HCT116 (cell line): ENCODE results near the gene UNC79. TPM values are rescaled to one million over a fixed set of nuclear protein-coding genes. Genes with fewer than 3 reads are reported as not detected.

Experiments
- ATAC-seq: fragments of 200-7000 bp; cut with Tn5 transposase; 2 replicates; pipeline ENCODE4 v1.9.1; 2020; ENCODE audit warnings: mild to moderate bottlenecking, moderate library complexity
- BruUV-seq: library from RNA; stranded (reverse); fragments of 400-500 nt; replicated peaks from 2 replicates; lab custom pipeline; 2021; lab: Mats Ljungman, UMichigan
- CTCF ChIA-PET: fragments of 300-600 bp; sonication (Branson Sonifier 250); formaldehyde crosslinking; loops from one replicate; lab custom pipeline; 2021; ENCODE audit warnings: antibody characterized with exemption; lab: Charles Lee
- POLR2A ChIA-PET: fragments of 300-600, 350-600 bp; sonication (Branson Sonifier 250); formaldehyde crosslinking; loops from one replicate; lab custom pipeline; 2021; ENCODE audit warnings: antibody characterized with exemption; lab: Charles Lee
- RAD21 ChIA-PET, 2 experiments: fragments of 300-600 bp; sonication (Branson Sonifier 250); formaldehyde crosslinking; loops; one replicate each; lab custom pipeline; 2023; ENCODE audit warnings: low total read pairs in 2 of 2; ENCODE audit not compliant: uncharacterized antibody in 2 of 2, unreplicated experiment in 2 of 2, low non-redundant PET in 1 of 2; lab: Charles Lee
- DNase-seq: peaks from one replicate; pipeline ENCODE4 v3.0.0-alpha.2; 2010; ENCODE audit warnings: low read depth, low spot score
- H2AFZ ChIP-seq: fragments of 200-600 bp; shearing (Covaris generic), sonication (generic); 2 replicates; pipeline ENCODE4 v1.6.1; 2017; ENCODE audit warnings: low read depth, mixed run types, mixed read lengths, antibody characterized with exemption, low read length; ENCODE audit not compliant: poor library complexity, severe bottlenecking
- H3K27ac ChIP-seq: 2 replicates; pipeline ENCODE4 v1.5.1; 2012; ENCODE audit warnings: low read depth, low read length
- H3K27me3 ChIP-seq: fragments of 200-600 bp; sonication (generic); 2 replicates; pipeline ENCODE4 v1.6.1; 2016; ENCODE audit warnings: mixed run types, low read length, mixed read lengths; ENCODE audit not compliant: insufficient read depth
- H3K36me3 ChIP-seq, 2 experiments: fragments of 200-500 bp in 1 of 2; fragments of 200-600 bp in 1 of 2; sonication (Bioruptor generic) in 1 of 2; sonication (generic) in 1 of 2; 2 replicates each; pipeline versions ENCODE4 v1.5.1 to v1.6.1; 2014 to 2016; ENCODE audit warnings: low read length in 2 of 2, inconsistent platforms in 1 of 2, mixed read lengths in 1 of 2, mixed run types in 1 of 2; ENCODE audit not compliant: insufficient read depth in 2 of 2, control insufficient read depth in 1 of 2
- H3K4me1 ChIP-seq, 2 experiments: fragments of 200-600 bp in 1 of 2; sonication (generic) in 1 of 2; 2 replicates each; pipeline versions ENCODE4 v1.5.1 to v1.6.1; 2012 to 2017; ENCODE audit warnings: low read length in 2 of 2, inconsistent platforms in 1 of 2, mild to moderate bottlenecking in 1 of 2, mixed read lengths in 1 of 2, mixed run types in 1 of 2, moderate library complexity in 1 of 2; ENCODE audit not compliant: insufficient read depth in 2 of 2, control insufficient read depth in 1 of 2
- H3K4me2 ChIP-seq: fragments of 200-600 bp; sonication (generic); 2 replicates; pipeline ENCODE4 v1.6.1; 2017; ENCODE audit warnings: mixed run types, low read length, mixed read lengths
- H3K4me3 ChIP-seq, 2 experiments: fragments of 200-600 bp in 1 of 2; sonication (generic) in 1 of 2; replicated peaks in 1 of 2; 2 replicates each; pipeline ENCODE4 v1.5.1; 2011 to 2016; ENCODE audit warnings: low read length in 2 of 2, control low read depth in 1 of 2, low read depth in 1 of 2, mild to moderate bottlenecking in 1 of 2, mixed read lengths in 1 of 2, mixed run types in 1 of 2
- H3K79me2 ChIP-seq: fragments of 200-600 bp; sonication (generic); 2 replicates; pipeline ENCODE4 v1.6.1; 2017; ENCODE audit warnings: mild to moderate bottlenecking, mixed run types, low read length, moderate library complexity, mixed read lengths; ENCODE audit not compliant: insufficient read depth
- H3K9ac ChIP-seq: fragments of 200-600 bp; sonication (generic); 2 replicates; pipeline ENCODE4 v1.6.1; 2016; ENCODE audit warnings: low read length, mixed read lengths
- H3K9me2 ChIP-seq: fragments of 200-600 bp; sonication (generic), shearing (Covaris generic); 2 replicates; pipeline ENCODE4 v1.6.1; 2017; ENCODE audit warnings: mixed run types, mild to moderate bottlenecking, moderate library complexity; ENCODE audit not compliant: insufficient read depth
- H3K9me3 ChIP-seq, 2 experiments: fragments of 200-500 bp in 1 of 2; fragments of 200-600 bp in 1 of 2; sonication (Bioruptor generic) in 1 of 2; sonication (generic) in 1 of 2; 2 replicates each; pipeline ENCODE4 v1.6.1; 2014 to 2017; ENCODE audit warnings: low read length in 2 of 2, mixed read lengths in 2 of 2, inconsistent platforms in 1 of 2, low read depth in 1 of 2, mild to moderate bottlenecking in 1 of 2, mixed run types in 1 of 2, moderate library complexity in 1 of 2; ENCODE audit not compliant: control insufficient read depth in 1 of 2, insufficient read depth in 1 of 2
- H4K20me1 ChIP-seq: fragments of 200-600 bp; sonication (generic), shearing (Covaris generic); 2 replicates; pipeline ENCODE4 v1.6.1; 2017; ENCODE audit warnings: mixed run types, mild to moderate bottlenecking, moderate library complexity; ENCODE audit not compliant: insufficient read depth
- ATF3 ChIP-seq: IDR thresholded peaks from 2 replicates; pipeline ENCODE4 v1.6.1; 2012
- CEBPB ChIP-seq: IDR thresholded peaks from 2 replicates; pipeline ENCODE4 v1.6.1; 2012; ENCODE audit warnings: low read depth
- EGR1 ChIP-seq: IDR thresholded peaks from 2 replicates; pipeline ENCODE4 v1.6.1; 2012; ENCODE audit warnings: low read depth
- ELF1 ChIP-seq: IDR thresholded peaks from 2 replicates; pipeline ENCODE4 v1.6.1; 2012; ENCODE audit warnings: low read depth, borderline replicate concordance
- EZH2phosphoT487 ChIP-seq: fragments of 200-600 bp; IDR thresholded peaks from 2 replicates; pipeline ENCODE4 v1.6.1; 2018; ENCODE audit warnings: antibody characterized with exemption, borderline replicate concordance
- FOSL1 ChIP-seq: IDR thresholded peaks from 2 replicates; pipeline ENCODE4 v1.6.1; 2012; ENCODE audit warnings: low read depth
- JUND ChIP-seq: IDR thresholded peaks from 2 replicates; pipeline ENCODE4 v1.6.1; 2012
- MAX ChIP-seq: IDR thresholded peaks from 2 replicates; pipeline ENCODE4 v1.6.1; 2012
- POLR2AphosphoS5 ChIP-seq: IDR thresholded peaks from 2 replicates; pipeline ENCODE4 v1.6.1; 2011; ENCODE audit warnings: mild to moderate bottlenecking, low read depth, low read length, moderate library complexity
- RAD21 ChIP-seq: IDR thresholded peaks from 2 replicates; pipeline ENCODE4 v1.6.1; 2012; ENCODE audit warnings: low read depth, mild to moderate bottlenecking
- REST ChIP-seq: IDR thresholded peaks from 2 replicates; pipeline ENCODE4 v1.6.1; 2012; ENCODE audit warnings: low read depth
- SIN3A ChIP-seq: IDR thresholded peaks from 2 replicates; pipeline ENCODE4 v1.6.1; 2012; ENCODE audit warnings: low read depth
- SP1 ChIP-seq: IDR thresholded peaks from 2 replicates; pipeline ENCODE4 v1.6.1; 2012; ENCODE audit warnings: low read depth
- SRF ChIP-seq: IDR thresholded peaks from 2 replicates; pipeline ENCODE4 v1.6.1; 2012; ENCODE audit warnings: low read depth
- TCF7L2 ChIP-seq: IDR thresholded peaks from 2 replicates; pipeline ENCODE4 v1.7.0; 2011; ENCODE audit warnings: borderline replicate concordance, inconsistent platforms; ENCODE audit not compliant: insufficient read depth, insufficient read length; ENCODE audit errors: extremely low read depth
- YY1 ChIP-seq: IDR thresholded peaks from 2 replicates; pipeline ENCODE4 v1.6.1; 2011; ENCODE audit warnings: low read length, low read depth, moderate library complexity, mild to moderate bottlenecking; ENCODE audit not compliant: insufficient replicate concordance; ENCODE audit errors: extremely low read depth
- ZBTB33 ChIP-seq: IDR thresholded peaks from 2 replicates; pipeline ENCODE4 v1.6.1; 2011; ENCODE audit warnings: mild to moderate bottlenecking, low read length, moderate library complexity; ENCODE audit not compliant: insufficient replicate concordance; ENCODE audit errors: extremely low read depth
- ZFX ChIP-seq: fragments of 450-650 bp; IDR thresholded peaks from 2 replicates; pipeline ENCODE4 v1.6.1; 2017
- ZNF274 ChIP-seq: fragments of 200-500 bp; sonication (Bioruptor generic); IDR thresholded peaks from 2 replicates; pipeline ENCODE4 v1.6.1; 2014; ENCODE audit warnings: mild to moderate bottlenecking, low read depth, low read length, inconsistent platforms
- intact Hi-C: fragments of 100-400 bp; cut with micrococcal nuclease; formaldehyde crosslinking; loops from 2 replicates; pipeline ENCODE4 v1.10.0; 2022
- total RNA-seq: library from RNA; stranded (reverse); gene quantifications from one replicate; pipeline ENCODE4 v1.2.1, GENCODE V29; 2021; ENCODE audit not compliant: unreplicated experiment

Gene UNC79
- total RNA-seq, 1 experiment from 2014 or later = 0.10 TPM

- Histone ChIP-seq H3K4me2 (no peak overlapping the region), H3K4me1 (no peaks in the 10 kb centered on the region), H3K36me3 (no peaks in the 10 kb centered on the region), H3K9me2 (no peaks in the 10 kb centered on the region), H3K27ac (no peak overlapping the region), H2AFZ (no peak overlapping the region), H3K4me3 (no peak overlapping the region), H4K20me1 (no peaks in the 10 kb centered on the region), H3K9me3 (no peaks in the 10 kb centered on the region), H3K9ac (no peak overlapping the region), H3K27me3 (peaks cover 40% of the 10 kb centered on the region), H3K79me2 (no peaks in the 10 kb centered on the region)
- intact Hi-C loops = no loop called here
- TF ChIP-seq CEBPB (no peak), ELF1 (no peak), ATF3 (no peak), SIN3A (no peak), REST (no peak), ZBTB33 (no peak), TCF7L2 (no peak), SRF (no peak), ZFX (no peak), YY1 (no peak), FOSL1 (no peak), EGR1 (no peak), EZH2phosphoT487 (no peak), SP1 (no peak), JUND (no peak), RAD21 (no peak), POLR2AphosphoS5 (no peak), ZNF274 (no peak), MAX (no peak)
- ATAC-seq (no peak), DNase-seq (no peak)
- ChIA-PET POLR2A (no interaction called here), RAD21 (no interaction called here), CTCF (no interaction called here)
- BruUV-seq = no TSS peak
Observed at GRCh38 chr14:93643676-93644075, 212.9 kb downstream of the UNC79 start.
